ENCODE results near the gene DAW1. TPM values are rescaled to one million over a fixed set of nuclear protein-coding genes. Genes with fewer than 3 reads are reported as not detected.
A peak's percentile ranks its signal among the peaks of the same experiment; 100 is the strongest.

DAW1 gene
- total RNA-seq, 4 donors from 2014 or later: 1.4 TPM; not detected in 3

GRCh38 chr2:227826563-227826962 is 44.9 kb upstream of the DAW1 start:
- Histone ChIP-seq H3K9me3 (no peaks in the 10 kb centered on the region), H3K36me3 (no peaks in the 10 kb centered on the region), H3K4me1 (peaks cover 0 to 20% (median 3%) of the 10 kb centered on the region in 3 donors), H3K27ac (peak overlapping the region; percentile 52 to 84 (median 70)), H3K27me3 (no peaks in the 10 kb centered on the region), H3K4me3 (no peak overlapping the region)
- DNase-seq: no peak
- TF ChIP-seq POLR2A (IDR thresholded peaks at IDR 0.05) (no peak), CTCF (IDR thresholded peaks at IDR 0.05) (no peak)
- intact Hi-C loops (cut with DNase I): no loop called here
- 8 to 9% methylated on average over 2 of the region's 2 CpGs for WGBS, 2 donors

- intact Hi-C loops (cut with DNase I): no loop called here
- Histone ChIP-seq H3K4me1 (peaks cover 0 to 20% (median 3%) of the 10 kb centered on the region in 3 donors), H3K9me3 (no peaks in the 10 kb centered on the region), H3K27ac (peak overlapping the region; percentile 52 to 84 (median 70)), H3K36me3 (no peaks in the 10 kb centered on the region), H3K27me3 (no peaks in the 10 kb centered on the region), H3K4me3 (no peak overlapping the region)
- TF ChIP-seq CTCF (IDR thresholded peaks at IDR 0.05) (no peak), POLR2A (IDR thresholded peaks at IDR 0.05) (no peak)
- WGBS, 2 donors: 80 to 83% methylated on average over 7 of the region's 7 CpGs
- DNase-seq: no peak
Observed at GRCh38 chr2:227827143-227827542, 44.3 kb upstream of the DAW1 start.

- no peaks in the 10 kb centered on the region for H3K9me3 ChIP-seq
Observed at GRCh38 chr2:227828477-227828912, 42.9 kb upstream of the DAW1 start.

GRCh38 chr2:227829337-227829736 is 42.1 kb upstream of the DAW1 start:
- H3K4me1 ChIP-seq: peaks cover 0 to 20% (median 3%) of the 10 kb centered on the region in 3 donors
- H3K27me3 ChIP-seq: no peaks in the 10 kb centered on the region
- WGBS, 2 donors: 76 to 87% methylated on average over 2 of the region's 2 CpGs
- TF ChIP-seq POLR2A (IDR thresholded peaks at IDR 0.05) (no peak), CTCF (IDR thresholded peaks at IDR 0.05) (no peak)
- no peak for DNase-seq
- H3K36me3 ChIP-seq: no peaks in the 10 kb centered on the region
- intact Hi-C loops (cut with DNase I): no loop called here
- no peak overlapping the region for H3K4me3 ChIP-seq
- no peaks in the 10 kb centered on the region for H3K9me3 ChIP-seq
- H3K27ac ChIP-seq: no peak overlapping the region

More at GRCh38 chr2:227828477-227828912, 42.9 kb upstream of the DAW1 start:
- Histone ChIP-seq H3K4me3 (no peak overlapping the region), H3K27ac (no peak overlapping the region), H3K27me3 (no peaks in the 10 kb centered on the region), H3K4me1 (peaks cover 0 to 20% (median 3%) of the 10 kb centered on the region in 3 donors), H3K36me3 (no peaks in the 10 kb centered on the region)
- intact Hi-C loops (cut with DNase I): no loop called here
- no peak for DNase-seq
- TF ChIP-seq POLR2A (IDR thresholded peaks at IDR 0.05): no peak
- TF ChIP-seq CTCF (IDR thresholded peaks at IDR 0.05): no peak

GRCh38 chr2:227834423-227834822 is 37.0 kb upstream of the DAW1 start:
- Histone ChIP-seq H3K27ac (no peak overlapping the region), H3K4me1 (peaks cover 0 to 14% (median 3%) of the 10 kb centered on the region in 3 donors), H3K9me3 (no peaks in the 10 kb centered on the region), H3K27me3 (no peaks in the 10 kb centered on the region), H3K4me3 (no peak overlapping the region), H3K36me3 (no peaks in the 10 kb centered on the region)
- intact Hi-C loops (cut with DNase I): no loop called here
- TF ChIP-seq CTCF (IDR thresholded peaks at IDR 0.05): no peak
- no peak for TF ChIP-seq POLR2A (IDR thresholded peaks at IDR 0.05)
- DNase-seq: no peak
- WGBS, 2 donors: 60 to 77% methylated on average over 10 of the region's 10 CpGs

Measured in esophagus squamous epithelium (tissue), 5 donors.